WTC11 (cell line): ENCODE data around the gene SDHB. TPM values are rescaled to one million over a fixed set of nuclear protein-coding genes. Genes with fewer than 3 reads are reported as not detected.

Experiments
- ATAC-seq: fragments of 200-7000 bp; cut with Tn5 transposase; 2 replicates; pipeline ENCODE4 v1.10.0; 2021; ENCODE audit warnings: mild to moderate bottlenecking, moderate library complexity
- CTCF ChIA-PET: fragments of 300-600 bp; sonication (Branson Sonifier 250); formaldehyde crosslinking; loops from one replicate; lab custom pipeline; 2021; ENCODE audit warnings: antibody characterized with exemption; lab: Charles Lee
- POLR2A ChIA-PET: fragments of 350-600 bp; sonication (Branson Sonifier 250); formaldehyde crosslinking; loops from one replicate; lab custom pipeline; 2021; ENCODE audit warnings: antibody characterized with exemption; lab: Charles Lee
- DNase-seq: peaks from one replicate; pipeline ENCODE4 v3.0.0; 2021; ENCODE audit warnings: low spot score
- H3K27ac Mint-ChIP-seq: 2 replicates; pipeline ENCODE4 v1.8.0; 2021; ENCODE audit warnings: mixed read lengths
- H3K27me3 Mint-ChIP-seq: 2 replicates; pipeline ENCODE4 v1.8.0; 2021; ENCODE audit warnings: low read depth, mild to moderate bottlenecking, moderate library complexity, mixed read lengths
- H3K36me3 Mint-ChIP-seq: 2 replicates; pipeline ENCODE4 v1.8.0; 2021; ENCODE audit warnings: mixed read lengths
- H3K4me1 Mint-ChIP-seq: 2 replicates; pipeline ENCODE4 v1.8.0; 2022; ENCODE audit warnings: mixed read lengths
- H3K4me3 Mint-ChIP-seq: 2 replicates; pipeline ENCODE4 v1.8.0; 2021; ENCODE audit warnings: mild to moderate bottlenecking, moderate library complexity, mixed read lengths
- H3K9me3 Mint-ChIP-seq: 2 replicates; pipeline ENCODE4 v1.8.0; 2021; ENCODE audit warnings: mixed read lengths
- ELF4 ChIP-seq: sonication (generic); formaldehyde crosslinking; IDR thresholded peaks from 2 replicates; pipeline ENCODE4 v1.8.1; 2022; ENCODE audit warnings: low read depth, mild to moderate bottlenecking, moderate library complexity, missing genetic modification reagents
- FOXJ3 ChIP-seq: sonication (generic); formaldehyde crosslinking; IDR thresholded peaks from 2 replicates; pipeline ENCODE4 v1.9.0; 2021; ENCODE audit warnings: missing genetic modification reagents, mild to moderate bottlenecking, borderline replicate concordance
- GABPB1 ChIP-seq: sonication (generic); formaldehyde crosslinking; IDR thresholded peaks from 2 replicates; pipeline ENCODE4 v1.8.1; 2023; ENCODE audit warnings: mild to moderate bottlenecking, missing genetic modification reagents
- GRHL2 ChIP-seq: fragments of 250-450 bp; sonication (Bioruptor Pico); IDR thresholded peaks from 2 replicates; pipeline ENCODE4 v1.8.0; 2022; ENCODE audit warnings: mild to moderate bottlenecking, moderate library complexity; ENCODE audit not compliant: insufficient replicate concordance, severe bottlenecking
- IRF2 ChIP-seq: sonication (generic); formaldehyde crosslinking; IDR thresholded peaks from 2 replicates; pipeline ENCODE4 v1.8.0; 2022; ENCODE audit warnings: low read depth, missing genetic modification reagents, borderline replicate concordance
- JAZF1 ChIP-seq: fragments of 250-450 bp; sonication (Bioruptor Pico); IDR thresholded peaks from 2 replicates; pipeline ENCODE4 v1.9.0; 2021; ENCODE audit warnings: moderate library complexity, mild to moderate bottlenecking, inconsistent platforms
- NFE2L1 ChIP-seq: sonication (generic); formaldehyde crosslinking; IDR thresholded peaks from 2 replicates; pipeline ENCODE4 v1.8.1; 2023; ENCODE audit warnings: missing genetic modification reagents
- NFYB ChIP-seq: sonication (generic); formaldehyde crosslinking; conservative IDR thresholded peaks from 2 replicates; pipeline ENCODE4 v1.8.0; 2022; ENCODE audit warnings: low read depth, missing genetic modification reagents
- RELA ChIP-seq: sonication (generic); formaldehyde crosslinking; IDR thresholded peaks from 2 replicates; pipeline ENCODE4 v1.8.1; 2022; ENCODE audit warnings: missing genetic modification reagents, mild to moderate bottlenecking, borderline replicate concordance
- SMAD3 ChIP-seq: sonication (generic); formaldehyde crosslinking; IDR thresholded peaks from 2 replicates; pipeline ENCODE4 v1.8.0; 2022; ENCODE audit warnings: missing genetic modification reagents, mild to moderate bottlenecking, borderline replicate concordance
- SMAD4 ChIP-seq: sonication (generic); formaldehyde crosslinking; IDR thresholded peaks from 2 replicates; pipeline ENCODE4 v1.8.0; 2022; ENCODE audit warnings: mild to moderate bottlenecking, missing genetic modification reagents
- ZNF263 ChIP-seq: sonication (generic); formaldehyde crosslinking; IDR thresholded peaks from 2 replicates; pipeline ENCODE4 v1.8.1; 2022; ENCODE audit warnings: low read depth, mild to moderate bottlenecking, moderate library complexity, missing genetic modification reagents
- ZNF396 ChIP-seq: fragments of 250-450 bp; sonication (Bioruptor Pico); IDR thresholded peaks from 2 replicates; pipeline ENCODE4 v1.8.0; 2021; ENCODE audit warnings: mild to moderate bottlenecking, moderate library complexity, borderline replicate concordance
- ZNF416 ChIP-seq: fragments of 250-450 bp; sonication (Bioruptor Pico); IDR thresholded peaks from 2 replicates; pipeline ENCODE4 v1.9.0; 2021; ENCODE audit warnings: mild to moderate bottlenecking, inconsistent platforms
- ZNF423 ChIP-seq: fragments of 250-450 bp; sonication (Bioruptor Pico); IDR thresholded peaks from 2 replicates; pipeline ENCODE4 v2.1.2; 2022; ENCODE audit warnings: mild to moderate bottlenecking, moderate library complexity
- total RNA-seq: library from RNA; stranded (reverse); gene quantifications from 3 replicates; pipeline ENCODE4 v1.2.3, GENCODE V29; 2021
- TF ChIP-seq, protein P1 (sequence below): sonication (generic); formaldehyde crosslinking; IDR thresholded peaks from 2 replicates; pipeline ENCODE4 v1.8.1; 2022; ENCODE audit warnings: mild to moderate bottlenecking, moderate library complexity, missing genetic modification reagents
- TF ChIP-seq, protein P2 (sequence below): sonication (generic); formaldehyde crosslinking; IDR thresholded peaks from 2 replicates; pipeline ENCODE4 v1.8.0; 2023; ENCODE audit warnings: missing genetic modification reagents
- TF ChIP-seq, protein P3 (sequence below): sonication (generic); formaldehyde crosslinking; IDR thresholded peaks from 2 replicates; pipeline ENCODE4 v1.8.0; 2022; ENCODE audit warnings: mild to moderate bottlenecking, missing genetic modification reagents
- TF ChIP-seq, protein P4 (sequence below): sonication (generic); formaldehyde crosslinking; IDR thresholded peaks from 2 replicates; pipeline ENCODE4 v1.8.1; 2022; ENCODE audit warnings: low read depth, mild to moderate bottlenecking, moderate library complexity, missing genetic modification reagents, borderline replicate concordance
- TF ChIP-seq, protein P5 (sequence below): fragments of 200-600 bp; IDR thresholded peaks from 2 replicates; pipeline ENCODE4 v1.8.0; 2022; ENCODE audit warnings: antibody characterized with exemption
- TF ChIP-seq, protein P6 (sequence below): sonication (generic); formaldehyde crosslinking; IDR thresholded peaks from 2 replicates; pipeline ENCODE4 v1.8.1; 2023; ENCODE audit warnings: mild to moderate bottlenecking, missing genetic modification reagents, borderline replicate concordance

Gene SDHB
- total RNA-seq, 1 experiment from 2014 or later = 89.5 TPM

DNA sequence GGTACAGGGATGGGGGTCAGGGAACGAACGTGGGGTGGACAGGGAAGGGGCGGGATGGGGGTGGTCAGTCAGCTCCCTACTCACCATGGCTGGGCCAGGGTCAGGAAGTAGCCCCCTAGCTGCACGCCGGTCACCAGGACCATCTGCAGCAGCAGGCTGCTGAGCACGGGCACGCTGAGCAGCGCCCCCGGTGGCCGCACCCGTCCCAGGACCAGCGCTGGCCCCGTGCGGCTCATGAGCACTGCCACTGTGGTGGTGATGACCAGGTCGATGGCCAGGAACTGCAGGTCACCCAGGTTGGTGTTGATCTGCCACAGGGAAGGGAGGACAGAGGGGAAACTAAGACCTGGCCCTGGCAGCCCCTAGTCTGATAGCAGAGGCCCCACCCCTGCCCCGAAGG, 66.9 kb downstream of the SDHB start (continued):
- TF ChIP-seq, protein P1, sequence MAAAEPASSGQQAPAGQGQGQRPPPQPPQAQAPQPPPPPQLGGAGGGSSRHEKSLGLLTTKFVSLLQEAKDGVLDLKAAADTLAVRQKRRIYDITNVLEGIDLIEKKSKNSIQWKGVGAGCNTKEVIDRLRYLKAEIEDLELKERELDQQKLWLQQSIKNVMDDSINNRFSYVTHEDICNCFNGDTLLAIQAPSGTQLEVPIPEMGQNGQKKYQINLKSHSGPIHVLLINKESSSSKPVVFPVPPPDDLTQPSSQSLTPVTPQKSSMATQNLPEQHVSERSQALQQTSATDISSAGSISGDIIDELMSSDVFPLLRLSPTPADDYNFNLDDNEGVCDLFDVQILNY (CRISPR knock-in tag) = no peak
- TF ChIP-seq FOXJ3 (CRISPR knock-in tag) = no peak

DNA sequence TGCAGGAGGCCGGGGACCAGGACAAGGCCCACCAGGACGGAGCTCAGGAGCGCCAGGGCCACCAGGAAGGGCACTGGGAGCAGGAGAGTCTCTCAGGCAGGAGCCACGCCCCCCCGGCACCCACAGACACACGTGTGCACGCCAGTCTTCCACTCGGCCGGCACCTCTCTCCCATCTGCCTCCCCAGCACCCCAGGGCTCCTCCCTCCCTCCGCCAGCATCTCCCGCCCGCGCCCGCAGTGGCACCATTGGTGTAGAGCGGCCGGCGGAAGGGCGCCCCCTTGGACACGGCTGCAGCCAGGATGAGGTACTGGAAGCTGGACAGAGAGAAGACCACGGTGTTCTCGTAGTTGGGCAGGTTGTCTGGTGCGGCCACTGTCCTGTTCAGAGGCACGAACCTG, 67.3 kb downstream of the SDHB start:
- no peak overlapping the region for H3K27ac Mint-ChIP-seq
- peak; percentile 26 for ATAC-seq
- H3K36me3 Mint-ChIP-seq = no peaks in the 10 kb centered on the region
- TF ChIP-seq, protein P2, sequence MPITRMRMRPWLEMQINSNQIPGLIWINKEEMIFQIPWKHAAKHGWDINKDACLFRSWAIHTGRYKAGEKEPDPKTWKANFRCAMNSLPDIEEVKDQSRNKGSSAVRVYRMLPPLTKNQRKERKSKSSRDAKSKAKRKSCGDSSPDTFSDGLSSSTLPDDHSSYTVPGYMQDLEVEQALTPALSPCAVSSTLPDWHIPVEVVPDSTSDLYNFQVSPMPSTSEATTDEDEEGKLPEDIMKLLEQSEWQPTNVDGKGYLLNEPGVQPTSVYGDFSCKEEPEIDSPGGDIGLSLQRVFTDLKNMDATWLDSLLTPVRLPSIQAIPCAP (CRISPR knock-in tag) = no peak
- no peak for TF ChIP-seq IRF2
- TF ChIP-seq, protein P3, sequence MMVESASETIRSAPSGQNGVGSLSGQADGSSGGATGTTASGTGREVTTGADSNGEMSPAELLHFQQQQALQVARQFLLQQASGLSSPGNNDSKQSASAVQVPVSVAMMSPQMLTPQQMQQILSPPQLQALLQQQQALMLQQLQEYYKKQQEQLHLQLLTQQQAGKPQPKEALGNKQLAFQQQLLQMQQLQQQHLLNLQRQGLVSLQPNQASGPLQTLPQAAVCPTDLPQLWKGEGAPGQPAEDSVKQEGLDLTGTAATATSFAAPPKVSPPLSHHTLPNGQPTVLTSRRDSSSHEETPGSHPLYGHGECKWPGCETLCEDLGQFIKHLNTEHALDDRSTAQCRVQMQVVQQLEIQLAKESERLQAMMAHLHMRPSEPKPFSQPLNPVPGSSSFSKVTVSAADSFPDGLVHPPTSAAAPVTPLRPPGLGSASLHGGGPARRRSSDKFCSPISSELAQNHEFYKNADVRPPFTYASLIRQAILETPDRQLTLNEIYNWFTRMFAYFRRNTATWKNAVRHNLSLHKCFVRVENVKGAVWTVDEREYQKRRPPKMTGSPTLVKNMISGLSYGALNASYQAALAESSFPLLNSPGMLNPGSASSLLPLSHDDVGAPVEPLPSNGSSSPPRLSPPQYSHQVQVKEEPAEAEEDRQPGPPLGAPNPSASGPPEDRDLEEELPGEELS (CRISPR knock-in tag) = no peak
- TF ChIP-seq, protein P4, sequence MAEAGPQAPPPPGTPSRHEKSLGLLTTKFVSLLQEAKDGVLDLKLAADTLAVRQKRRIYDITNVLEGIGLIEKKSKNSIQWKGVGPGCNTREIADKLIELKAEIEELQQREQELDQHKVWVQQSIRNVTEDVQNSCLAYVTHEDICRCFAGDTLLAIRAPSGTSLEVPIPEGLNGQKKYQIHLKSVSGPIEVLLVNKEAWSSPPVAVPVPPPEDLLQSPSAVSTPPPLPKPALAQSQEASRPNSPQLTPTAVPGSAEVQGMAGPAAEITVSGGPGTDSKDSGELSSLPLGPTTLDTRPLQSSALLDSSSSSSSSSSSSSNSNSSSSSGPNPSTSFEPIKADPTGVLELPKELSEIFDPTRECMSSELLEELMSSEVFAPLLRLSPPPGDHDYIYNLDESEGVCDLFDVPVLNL = no peak
- no peak for TF ChIP-seq ZNF396 (CRISPR knock-in tag)
- TF ChIP-seq ELF4 (CRISPR knock-in tag) = no peak
- TF ChIP-seq GRHL2 (CRISPR knock-in tag) = no peak
- TF ChIP-seq, protein P5, sequence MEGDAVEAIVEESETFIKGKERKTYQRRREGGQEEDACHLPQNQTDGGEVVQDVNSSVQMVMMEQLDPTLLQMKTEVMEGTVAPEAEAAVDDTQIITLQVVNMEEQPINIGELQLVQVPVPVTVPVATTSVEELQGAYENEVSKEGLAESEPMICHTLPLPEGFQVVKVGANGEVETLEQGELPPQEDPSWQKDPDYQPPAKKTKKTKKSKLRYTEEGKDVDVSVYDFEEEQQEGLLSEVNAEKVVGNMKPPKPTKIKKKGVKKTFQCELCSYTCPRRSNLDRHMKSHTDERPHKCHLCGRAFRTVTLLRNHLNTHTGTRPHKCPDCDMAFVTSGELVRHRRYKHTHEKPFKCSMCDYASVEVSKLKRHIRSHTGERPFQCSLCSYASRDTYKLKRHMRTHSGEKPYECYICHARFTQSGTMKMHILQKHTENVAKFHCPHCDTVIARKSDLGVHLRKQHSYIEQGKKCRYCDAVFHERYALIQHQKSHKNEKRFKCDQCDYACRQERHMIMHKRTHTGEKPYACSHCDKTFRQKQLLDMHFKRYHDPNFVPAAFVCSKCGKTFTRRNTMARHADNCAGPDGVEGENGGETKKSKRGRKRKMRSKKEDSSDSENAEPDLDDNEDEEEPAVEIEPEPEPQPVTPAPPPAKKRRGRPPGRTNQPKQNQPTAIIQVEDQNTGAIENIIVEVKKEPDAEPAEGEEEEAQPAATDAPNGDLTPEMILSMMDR = no peak
- TF ChIP-seq SMAD4 (CRISPR knock-in tag) = no peak
- peaks cover 10% of the 10 kb centered on the region for H3K4me1 Mint-ChIP-seq
- DNase-seq = no peak
- CTCF ChIA-PET = interaction anchor here (0.5 to 5.3 kb wide), 40 partner anchors 8 to 1340 kb away, joined by 3 to 67 read pairs (median 5); partner anchors contain the start of genes CROCC and PADI2
- H3K27me3 Mint-ChIP-seq = no peaks in the 10 kb centered on the region; the same call in 1 of the 2 replicates
- no peaks in the 10 kb centered on the region for H3K9me3 Mint-ChIP-seq
- no peak overlapping the region for H3K4me3 Mint-ChIP-seq
- POLR2A ChIA-PET = interaction anchor here (1.0 kb wide), 1 partner anchor 22 kb away, joined by 3 read pairs; no protein-coding TSS in a partner anchor

DNA sequence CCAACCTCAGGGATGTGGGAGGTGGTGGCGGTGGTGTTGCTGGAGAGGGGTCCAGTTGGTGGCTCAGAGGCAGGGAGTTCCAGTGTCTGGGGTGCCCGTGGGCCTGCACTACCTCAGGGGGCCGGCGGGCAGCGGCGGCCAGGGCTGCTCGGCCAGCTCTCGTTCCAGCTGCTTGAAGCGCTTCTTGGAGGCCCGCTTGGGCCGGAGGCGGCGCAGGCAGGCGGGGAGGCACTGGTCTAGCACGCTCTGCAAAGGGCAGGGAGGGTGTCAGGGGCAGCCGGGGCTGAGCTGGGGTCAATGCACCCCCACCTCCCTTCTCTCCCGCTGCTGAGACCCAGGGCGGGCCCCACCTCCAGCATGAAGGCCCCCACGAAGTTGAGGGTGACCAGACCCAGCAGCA, 67.7 kb downstream of the SDHB start:
- Mint-ChIP-seq H3K27ac (no peak overlapping the region), H3K4me3 (no peak overlapping the region), H3K9me3 (no peaks in the 10 kb centered on the region), H3K27me3 (no peaks in the 10 kb centered on the region; the same call in 1 of the 2 replicates), H3K36me3 (no peaks in the 10 kb centered on the region), H3K4me1 (peaks cover 14% of the 10 kb centered on the region)
- TF ChIP-seq ZNF263 (CRISPR knock-in tag) (no peak), JAZF1 (no peak)
- CTCF ChIA-PET = interaction anchor here (0.5 to 5.3 kb wide), 34 partner anchors 8 to 1340 kb away, joined by 3 to 67 read pairs (median 6); partner anchors contain the start of genes CROCC and PADI2
- no peak for ATAC-seq
- POLR2A ChIA-PET = no interaction called here
- DNase-seq = no peak

DNA sequence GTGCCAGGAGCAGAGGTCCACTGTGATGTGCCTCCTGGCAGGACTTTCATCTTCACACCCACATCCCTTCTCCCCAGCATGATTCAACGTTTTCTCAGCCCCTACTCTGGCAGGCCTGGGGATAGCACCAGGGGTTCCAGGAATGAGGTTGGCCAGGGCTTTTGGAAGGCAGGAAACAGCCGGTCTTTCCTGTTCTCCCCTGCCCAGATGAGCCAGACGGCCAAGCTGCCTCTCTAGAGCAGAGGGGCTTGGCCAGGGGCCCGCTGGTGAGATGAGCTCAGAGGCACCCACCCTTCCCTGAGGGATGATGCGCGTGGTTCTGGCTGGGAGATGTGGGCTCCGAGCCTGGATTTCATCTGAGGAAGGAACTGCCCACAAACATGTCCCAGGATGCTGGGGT, 69.1 kb downstream of the SDHB start:
- no peak for DNase-seq
- no peaks in the 10 kb centered on the region for H3K36me3 Mint-ChIP-seq
- ChIA-PET POLR2A (no interaction called here), CTCF (interaction anchor here (0.8 to 5.3 kb wide), 4 partner anchors 17 to 28 kb away, joined by 3 to 67 read pairs (median 4); no protein-coding TSS in a partner anchor)
- no peak overlapping the region for H3K4me3 Mint-ChIP-seq
- no peak for ATAC-seq
- H3K9me3 Mint-ChIP-seq = no peaks in the 10 kb centered on the region
- H3K27ac Mint-ChIP-seq = no peak overlapping the region; the same call in 1 of the 2 replicates
- H3K4me1 Mint-ChIP-seq = peaks cover 18% of the 10 kb centered on the region
- H3K27me3 Mint-ChIP-seq = no peaks in the 10 kb centered on the region; the same call in 1 of the 2 replicates
- no peak for TF ChIP-seq RELA (CRISPR knock-in tag)
- TF ChIP-seq SMAD3 = no peak
- TF ChIP-seq NFYB (CRISPR knock-in tag) = no peak
- no peak for TF ChIP-seq ZNF416 (CRISPR knock-in tag)
- TF ChIP-seq, protein P6, sequence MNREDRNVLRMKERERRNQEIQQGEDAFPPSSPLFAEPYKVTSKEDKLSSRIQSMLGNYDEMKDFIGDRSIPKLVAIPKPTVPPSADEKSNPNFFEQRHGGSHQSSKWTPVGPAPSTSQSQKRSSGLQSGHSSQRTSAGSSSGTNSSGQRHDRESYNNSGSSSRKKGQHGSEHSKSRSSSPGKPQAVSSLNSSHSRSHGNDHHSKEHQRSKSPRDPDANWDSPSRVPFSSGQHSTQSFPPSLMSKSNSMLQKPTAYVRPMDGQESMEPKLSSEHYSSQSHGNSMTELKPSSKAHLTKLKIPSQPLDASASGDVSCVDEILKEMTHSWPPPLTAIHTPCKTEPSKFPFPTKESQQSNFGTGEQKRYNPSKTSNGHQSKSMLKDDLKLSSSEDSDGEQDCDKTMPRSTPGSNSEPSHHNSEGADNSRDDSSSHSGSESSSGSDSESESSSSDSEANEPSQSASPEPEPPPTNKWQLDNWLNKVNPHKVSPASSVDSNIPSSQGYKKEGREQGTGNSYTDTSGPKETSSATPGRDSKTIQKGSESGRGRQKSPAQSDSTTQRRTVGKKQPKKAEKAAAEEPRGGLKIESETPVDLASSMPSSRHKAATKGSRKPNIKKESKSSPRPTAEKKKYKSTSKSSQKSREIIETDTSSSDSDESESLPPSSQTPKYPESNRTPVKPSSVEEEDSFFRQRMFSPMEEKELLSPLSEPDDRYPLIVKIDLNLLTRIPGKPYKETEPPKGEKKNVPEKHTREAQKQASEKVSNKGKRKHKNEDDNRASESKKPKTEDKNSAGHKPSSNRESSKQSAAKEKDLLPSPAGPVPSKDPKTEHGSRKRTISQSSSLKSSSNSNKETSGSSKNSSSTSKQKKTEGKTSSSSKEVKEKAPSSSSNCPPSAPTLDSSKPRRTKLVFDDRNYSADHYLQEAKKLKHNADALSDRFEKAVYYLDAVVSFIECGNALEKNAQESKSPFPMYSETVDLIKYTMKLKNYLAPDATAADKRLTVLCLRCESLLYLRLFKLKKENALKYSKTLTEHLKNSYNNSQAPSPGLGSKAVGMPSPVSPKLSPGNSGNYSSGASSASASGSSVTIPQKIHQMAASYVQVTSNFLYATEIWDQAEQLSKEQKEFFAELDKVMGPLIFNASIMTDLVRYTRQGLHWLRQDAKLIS (CRISPR knock-in tag) = no peak
- no peak for TF ChIP-seq GABPB1 (CRISPR knock-in tag)
- no peak for TF ChIP-seq NFE2L1 (CRISPR knock-in tag)
- no peak for TF ChIP-seq ZNF423
